GM18517 (cell line): ENCODE results near the gene MYO1D.
"Not testable (repeated sequence)": the region's sequence is repeated elsewhere in the genome, so short reads cannot be mapped to it uniquely, and the experiment has no call there.

Source experiments
- ATAC-seq: cut with Tn5 transposase; IDR thresholded peaks from one replicate; pipeline ENCODE4 v1.9.1; 2021; ENCODE audit warnings: mild to moderate bottlenecking, moderate library complexity; ENCODE audit not compliant: unreplicated experiment

The MYO1D gene

DNA sequence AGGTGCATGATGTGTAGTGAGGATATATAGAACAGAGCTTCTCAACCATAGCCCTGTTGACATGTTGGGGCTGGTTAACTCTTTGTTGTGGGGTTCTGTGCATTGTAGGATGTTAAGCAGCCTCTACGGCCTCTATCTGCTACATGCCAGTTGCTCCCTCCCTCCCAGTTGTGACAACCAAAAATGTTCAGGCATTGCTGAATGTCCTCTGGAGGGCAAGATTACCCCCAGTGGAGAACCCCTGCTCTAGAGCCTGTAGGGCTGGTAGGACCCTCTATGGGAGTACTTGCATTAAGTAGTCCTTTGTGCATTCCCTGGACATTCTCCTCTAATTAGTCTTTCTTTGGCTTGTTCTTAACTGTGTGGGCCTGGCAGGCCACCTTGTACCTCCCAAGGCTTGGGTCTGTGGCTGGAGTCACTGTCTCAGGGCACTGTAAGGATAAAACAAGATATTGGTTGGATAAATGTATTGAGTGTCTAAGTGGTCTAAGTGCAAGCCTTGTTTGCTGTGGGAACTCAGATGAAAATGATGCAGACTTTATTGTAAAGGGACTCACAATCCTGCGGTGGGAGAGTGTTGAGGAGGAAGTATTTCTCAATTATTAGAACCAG, 19.8 kb upstream of the MYO1D start:
- ATAC-seq = no peak

- no peak for ATAC-seq
Measured at GRCh38 chr17:32894245-32894644, 17.3 kb upstream of the MYO1D start.

GRCh38 chr17:32887410-32887809, 10.5 kb upstream of the MYO1D start:
- not testable (repeated sequence) for ATAC-seq

DNA sequence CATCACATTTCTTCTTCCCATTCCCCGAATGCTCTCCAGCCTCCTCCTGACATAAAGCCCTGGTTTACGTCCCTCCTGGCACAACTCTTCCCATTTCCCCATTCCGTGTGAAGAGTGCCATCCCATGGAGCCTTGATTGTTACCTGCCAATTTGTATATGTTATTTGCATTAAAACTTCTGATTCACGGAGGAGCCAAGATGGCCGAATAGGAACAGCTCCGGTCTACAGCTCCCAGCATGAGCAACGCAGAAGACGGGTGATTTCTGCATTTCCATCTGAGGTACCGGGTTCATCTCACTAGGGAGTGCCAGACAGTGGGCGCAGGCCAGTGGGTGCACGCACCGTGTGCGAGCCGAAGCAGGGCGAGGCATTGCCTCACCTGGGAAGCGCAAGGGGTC, 10.0 kb upstream of the MYO1D start:
- not testable (repeated sequence) for ATAC-seq

DNA sequence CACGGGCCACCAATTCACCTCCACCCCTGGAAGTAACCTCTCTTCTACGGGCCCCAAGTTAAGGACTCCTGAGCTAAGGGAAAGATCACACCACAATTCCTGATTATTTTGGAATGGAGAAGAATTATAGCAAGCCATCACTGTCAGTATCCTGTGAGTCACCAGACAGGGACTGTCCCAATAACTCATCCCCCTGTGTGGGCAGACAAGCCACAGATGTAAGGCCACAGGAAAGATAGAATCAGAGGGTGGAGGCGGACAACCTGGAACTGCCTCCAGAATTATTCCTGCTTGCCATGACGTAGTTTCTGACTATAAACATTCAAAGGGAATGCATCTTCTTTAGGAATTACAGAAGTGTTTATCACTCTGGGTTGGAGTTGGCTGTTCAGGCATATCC, 5.8 kb upstream of the MYO1D start:
- ATAC-seq = no peak

GRCh38 chr17:32882029-32882428, 5.1 kb upstream of the MYO1D start:
- ATAC-seq = no peak

DNA sequence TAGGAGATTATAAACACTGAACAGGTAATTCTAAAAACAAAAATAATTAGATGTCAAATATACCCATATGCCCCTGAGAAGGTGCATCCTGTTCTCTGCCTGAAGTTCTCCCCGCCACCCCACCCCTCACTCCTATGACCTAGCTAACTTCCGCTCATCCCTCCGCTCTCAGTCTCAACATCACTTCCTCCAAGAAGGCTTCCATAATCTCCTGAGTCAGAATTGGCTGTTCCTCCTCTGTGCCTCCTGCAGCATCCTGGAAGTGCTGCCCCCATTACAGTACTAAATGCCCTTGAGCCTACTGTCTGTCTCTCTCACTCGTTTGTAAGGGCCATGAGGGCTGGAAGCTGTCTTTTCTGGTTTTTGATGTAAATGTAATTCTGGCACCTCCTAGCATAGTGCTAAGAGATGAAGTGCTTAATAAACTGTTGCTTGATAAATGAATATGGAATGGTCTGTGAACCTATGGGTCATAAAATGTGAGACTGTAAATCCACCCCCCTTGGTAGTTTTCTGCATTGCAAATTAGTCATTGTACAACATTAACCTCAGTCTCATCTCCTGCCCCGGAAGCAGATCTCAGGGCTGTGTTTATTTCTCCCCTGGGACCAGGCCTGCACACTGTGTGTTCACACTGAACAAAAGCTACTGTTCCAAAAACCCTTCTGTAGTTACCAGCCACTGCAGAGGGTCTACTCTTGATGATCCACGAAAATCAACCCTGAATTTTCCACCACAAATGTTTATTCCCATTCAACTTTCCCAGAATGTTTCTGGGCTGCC, 3.9 kb upstream of the MYO1D start:
- no peak for ATAC-seq

- ATAC-seq = no peak
Measured at GRCh38 chr17:32879134-32879533, 2.2 kb upstream of the MYO1D start.

DNA sequence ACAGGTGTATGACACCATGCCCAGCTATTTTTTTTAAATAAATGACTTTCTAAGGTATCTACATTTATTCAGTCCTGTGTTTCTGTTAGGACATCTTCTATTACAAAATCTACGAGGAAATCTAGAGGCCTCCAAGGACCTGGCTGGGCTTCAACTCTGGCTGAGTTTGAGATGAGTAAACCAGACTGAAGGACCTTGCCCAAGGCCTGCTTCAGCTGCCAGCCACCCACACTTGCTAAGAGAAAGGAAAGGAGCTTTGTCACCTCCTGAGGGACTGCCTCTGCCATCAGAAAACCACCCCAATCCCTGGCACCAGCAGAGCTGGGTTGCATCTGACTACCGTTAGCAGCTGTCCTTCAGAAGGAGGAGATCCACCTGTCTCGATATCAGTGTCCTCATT, 1.3 kb upstream of the MYO1D start:
- ATAC-seq = no peak

DNA sequence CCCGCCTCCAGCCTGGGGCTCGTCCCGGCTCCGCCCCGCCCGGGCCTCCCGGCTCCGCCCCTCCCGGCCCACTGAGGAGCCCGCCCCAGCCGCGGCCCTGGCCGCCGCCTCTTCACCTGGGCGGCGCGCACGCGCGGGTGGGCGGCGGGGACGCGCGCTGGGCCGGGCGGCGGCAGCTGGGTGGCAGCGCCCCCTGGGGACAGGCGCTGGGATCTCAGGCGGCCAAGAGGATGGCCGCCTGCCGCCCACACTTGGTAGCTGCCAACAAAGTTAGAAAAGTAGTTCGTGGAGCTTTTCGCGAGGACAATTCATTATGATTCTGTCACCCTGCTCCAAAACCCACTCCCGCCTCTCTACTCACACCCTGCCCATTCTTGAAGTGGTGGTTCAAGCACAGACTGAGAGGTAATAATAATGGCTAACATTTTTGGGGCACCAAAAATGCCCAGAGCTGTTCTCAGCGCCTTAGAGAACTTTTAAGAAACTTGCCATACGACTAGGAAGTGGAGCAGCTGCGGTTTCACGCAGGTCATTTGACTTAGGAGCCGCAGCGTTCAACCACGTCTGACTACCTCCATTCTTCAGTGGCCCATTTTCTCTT, 340 bp upstream of the MYO1D start:
- ATAC-seq = peak; percentile 64

- no peak for ATAC-seq
Measured at GRCh38 chr17:32875923-32876416, 954 bp downstream of the MYO1D start.

DNA sequence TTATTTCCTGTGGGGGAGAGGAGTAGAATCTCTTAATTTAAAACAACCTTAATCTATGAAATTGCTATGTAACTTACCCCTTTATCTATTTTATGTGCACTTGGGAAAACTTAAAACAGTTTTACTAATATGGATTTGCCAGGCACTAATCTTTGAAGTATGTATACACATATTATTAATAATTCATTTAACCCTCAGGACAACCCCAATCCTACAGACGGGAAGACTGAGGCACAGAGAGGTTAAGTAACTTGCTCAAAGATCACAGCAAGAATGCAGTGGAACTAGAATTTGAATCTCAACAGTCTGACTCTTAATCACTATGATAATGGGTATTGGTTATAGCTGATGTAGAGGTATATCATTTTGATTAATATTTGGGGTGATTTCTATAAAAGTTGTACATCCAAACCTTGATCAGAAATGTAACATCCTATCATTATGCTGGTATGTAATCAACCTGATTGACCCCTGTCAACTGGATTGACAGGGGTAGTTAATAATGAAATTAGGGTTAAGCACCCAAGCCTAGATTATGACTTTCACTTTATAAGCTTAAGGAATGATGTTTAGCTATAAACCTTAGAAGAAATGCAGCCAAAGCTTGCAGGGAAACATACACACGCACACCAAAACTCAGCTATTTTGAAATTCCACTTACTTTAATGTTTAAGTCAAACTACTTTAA, 1.6 kb downstream of the MYO1D start:
- no peak for ATAC-seq

DNA sequence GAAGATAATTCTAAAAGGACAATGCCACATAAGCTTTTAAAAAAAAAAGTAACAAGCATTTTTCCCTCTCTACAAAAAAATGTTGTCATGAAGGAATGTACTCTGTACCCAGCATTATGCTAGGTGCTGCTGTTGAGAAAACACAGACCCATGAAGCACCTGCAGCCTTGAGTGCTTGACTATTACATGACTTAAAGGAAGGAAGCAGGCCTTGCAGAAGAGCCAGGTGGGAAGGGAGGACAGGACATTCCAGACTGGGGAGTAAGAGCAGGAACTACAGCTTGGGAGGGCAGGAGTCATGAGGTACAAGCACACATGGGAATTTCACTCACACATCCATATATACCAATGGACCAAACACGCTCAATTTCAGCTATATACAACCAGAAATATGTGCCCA, 3.8 kb downstream of the MYO1D start:
- ATAC-seq = no peak

DNA sequence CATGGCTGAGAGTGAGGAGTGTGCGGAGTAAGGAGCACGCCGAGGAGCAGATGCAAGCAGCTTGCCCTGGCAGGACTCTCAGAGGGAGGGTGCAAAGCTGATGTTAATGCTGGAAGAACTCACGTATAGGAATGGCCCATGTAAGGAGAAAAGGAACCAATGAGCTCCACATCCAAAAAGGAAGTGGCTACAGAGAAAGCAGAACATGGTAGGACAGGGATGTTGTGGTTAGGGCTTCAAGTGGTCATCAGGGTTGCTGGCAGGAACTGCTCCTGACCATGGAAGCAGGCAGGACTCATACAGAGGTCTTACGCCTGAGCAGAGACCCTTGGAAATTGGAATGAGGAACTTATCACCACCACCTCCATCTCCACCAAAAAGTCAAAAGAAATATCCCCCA, 5.2 kb downstream of the MYO1D start:
- ATAC-seq = no peak

DNA sequence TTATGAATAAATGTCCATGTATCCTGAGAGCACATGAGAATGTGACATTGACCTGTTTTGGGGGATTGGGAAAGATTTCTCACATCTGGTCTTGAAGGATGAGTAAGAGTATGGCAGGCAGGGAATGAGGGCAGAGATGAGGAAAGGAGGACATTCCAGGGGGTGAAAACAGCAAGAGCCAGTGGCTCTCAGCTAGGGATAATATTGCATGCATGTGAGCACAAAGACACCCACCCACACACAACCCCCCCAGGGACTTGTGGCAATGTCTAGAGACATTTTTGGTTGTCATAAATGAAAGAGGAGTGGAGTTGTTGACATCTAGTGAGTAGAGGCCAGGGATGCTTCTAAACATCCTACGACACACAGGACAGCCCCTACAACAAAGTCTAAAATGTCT, 6.0 kb downstream of the MYO1D start:
- no peak for ATAC-seq

GRCh38 chr17:32870027-32870670, 6.8 kb downstream of the MYO1D start:
- no peak for ATAC-seq

- ATAC-seq = no peak
Measured at GRCh38 chr17:32869345-32870026, 7.4 kb downstream of the MYO1D start.

- no peak for ATAC-seq
Measured at GRCh38 chr17:32865141-32865540, 11.8 kb downstream of the MYO1D start.

DNA sequence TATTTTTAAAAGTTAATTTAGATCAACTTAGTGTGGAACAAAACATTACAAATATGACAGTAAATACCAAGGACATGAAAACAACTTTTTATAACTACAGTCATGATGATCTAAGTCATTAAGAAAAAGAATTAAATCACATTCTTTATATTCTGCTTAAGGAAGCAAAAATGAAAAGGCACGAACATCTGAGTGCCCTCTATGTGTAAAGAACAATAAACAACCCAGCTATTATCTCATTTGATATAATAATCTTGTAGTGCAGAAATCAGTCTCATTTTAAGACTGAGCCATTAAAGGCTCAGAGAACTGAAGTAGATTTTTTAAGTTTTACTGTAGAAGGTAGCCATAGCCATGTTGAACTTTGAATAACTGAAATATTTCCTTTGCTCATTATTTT, 13.4 kb downstream of the MYO1D start:
- ATAC-seq = no peak

GRCh38 chr17:32862940-32863339, 14.0 kb downstream of the MYO1D start:
- no peak for ATAC-seq
